GM19240 (cell line): ENCODE results near the gene CTNS.
A peak's percentile ranks its signal among the peaks of the same experiment; 100 is the strongest.
"Not testable (repeated sequence)": the region's sequence is repeated elsewhere in the genome, so short reads cannot be mapped to it uniquely, and the experiment has no call there.

Source experiments
- DNase-seq: peaks from one replicate; pipeline ENCODE4 v3.0.0; 2011; ENCODE audit warnings: low spot score; ENCODE audit not compliant: insufficient read length

Gene CTNS

GRCh38 chr17:3682033-3682432 is 45.5 kb downstream of the CTNS start:
- DNase-seq = no peak

GRCh38 chr17:3683054-3683511 is 46.5 kb downstream of the CTNS start:
- peak; percentile 94 for DNase-seq

- DNase-seq = no peak
These were observed 48.6 kb downstream of the CTNS start for GRCh38 chr17:3685174-3685573.

GRCh38 chr17:3688027-3688553 is 51.5 kb downstream of the CTNS start:
- no peak for DNase-seq

- DNase-seq = no peak
These were observed 52.3 kb downstream of the CTNS start for GRCh38 chr17:3688852-3689261.

GRCh38 chr17:3689262-3690093 is 52.9 kb downstream of the CTNS start:
- no peak for DNase-seq

- DNase-seq = no peak
These were observed 53.6 kb downstream of the CTNS start for GRCh38 chr17:3690094-3690715.

- DNase-seq = no peak
These were observed 55.1 kb downstream of the CTNS start for GRCh38 chr17:3691617-3692067.

GRCh38 chr17:3692346-3692745 is 55.8 kb downstream of the CTNS start:
- DNase-seq = no peak

GRCh38 chr17:3693141-3693540 is 56.6 kb downstream of the CTNS start:
- DNase-seq = no peak

GRCh38 chr17:3693829-3694231 is 57.3 kb downstream of the CTNS start:
- DNase-seq = no peak

GRCh38 chr17:3695129-3695722 is 58.7 kb downstream of the CTNS start:
- no peak for DNase-seq

GRCh38 chr17:3695723-3696411 is 59.3 kb downstream of the CTNS start, which contains the start of gene P2RX5:
P2RX5 (minus strand) TSS chr17:3696155; CDS start chr17:3696005, 150 bp downstream.
- no peak for DNase-seq

- DNase-seq = no peak
These were observed 60.5 kb downstream of the CTNS start for GRCh38 chr17:3697103-3697476.

- no peak for DNase-seq
These were observed 61.6 kb downstream of the CTNS start for GRCh38 chr17:3698139-3698538.

- no peak for DNase-seq
These were observed 63.4 kb downstream of the CTNS start for GRCh38 chr17:3699951-3700350.

GRCh38 chr17:3702041-3702539 is 65.5 kb downstream of the CTNS start:
- DNase-seq = not testable (repeated sequence)

GRCh38 chr17:3704931-3705717 is 68.6 kb downstream of the CTNS start:
- DNase-seq = no peak

GRCh38 chr17:3705718-3705984 is 69.1 kb downstream of the CTNS start:
- DNase-seq = not testable (repeated sequence)

GRCh38 chr17:3708366-3708765 is 71.8 kb downstream of the CTNS start:
- DNase-seq = no peak

GRCh38 chr17:3710951-3711383 is 74.4 kb downstream of the CTNS start:
- DNase-seq = peak; percentile 83
